GM13977 (cell line): ENCODE results near the gene MED25.

Source experiments
- DNase-seq: peaks from one replicate; pipeline ENCODE4 v3.0.0; 2012; ENCODE audit warnings: low spot score
- CTCF ChIP-seq: IDR thresholded peaks from 2 replicates; pipeline ENCODE4 v1.5.1; 2012; ENCODE audit warnings: mild to moderate bottlenecking, control low read depth; ENCODE audit not compliant: insufficient read depth; ENCODE audit errors: extremely low read depth, missing control alignments
- in situ Hi-C: fragments of 300-500 bp; cut with MboI; formaldehyde crosslinking; loops from one replicate; pipeline ENCODE4 v1.12.0; 2022; ENCODE audit warnings: low sequenced_read_pairs, low pct_unique_long_range_greater_than_20kb, mixed read lengths, inconsistent platforms; ENCODE audit not compliant: unreplicated experiment

Gene MED25

GRCh38 chr19:49795615-49796014 is 22.5 kb upstream of the MED25 start:
- in situ Hi-C loops, result no loop called here
- DNase-seq, result no peak
- no peak for TF ChIP-seq CTCF

- no peak for DNase-seq
- TF ChIP-seq CTCF, result no peak
- in situ Hi-C loops, result no loop called here
Observed at GRCh38 chr19:49798574-49798973, 19.5 kb upstream of the MED25 start.

- DNase-seq, result no peak
- in situ Hi-C loops, result no loop called here
- TF ChIP-seq CTCF, result no peak
Observed at GRCh38 chr19:49799271-49799797, 18.8 kb upstream of the MED25 start.

- no peak for DNase-seq
- in situ Hi-C loops, result no loop called here
- peak; percentile 30 for TF ChIP-seq CTCF
Observed at GRCh38 chr19:49799798-49800376, 18.2 kb upstream of the MED25 start.

- DNase-seq, result no peak
- no peak for TF ChIP-seq CTCF
- in situ Hi-C loops, result no loop called here
Observed at GRCh38 chr19:49800771-49801170, 17.3 kb upstream of the MED25 start.

- no peak for DNase-seq
- in situ Hi-C loops, result no loop called here
- TF ChIP-seq CTCF, result no peak
Observed at GRCh38 chr19:49801401-49801888, 16.6 kb upstream of the MED25 start.
